Colonic mucosa (tissue), 4 donors: ENCODE data around the gene ABHD17A. TPM values are rescaled to one million over a fixed set of nuclear protein-coding genes. Genes with fewer than 3 reads are reported as not detected.
"Not testable (repeated sequence)": the region's sequence is repeated elsewhere in the genome, so short reads cannot be mapped to it uniquely, and the experiment has no call there.

Experiments used
- DNase-seq: peaks from one replicate; pipeline ENCODE4 v3.0.0-alpha.2; 2020
- H3K27ac ChIP-seq: fragments of 200-600 bp; one replicate; pipeline ENCODE4 v1.8.0; 2021
- H3K27me3 ChIP-seq: fragments of 200-600 bp; one replicate; pipeline ENCODE4 v1.8.0; 2021
- H3K36me3 ChIP-seq: fragments of 200-600 bp; one replicate; pipeline ENCODE4 v1.8.0; 2021
- H3K4me1 ChIP-seq: fragments of 200-600 bp; one replicate; pipeline ENCODE4 v1.8.0; 2021; ENCODE audit warnings: mild to moderate bottlenecking
- H3K4me3 ChIP-seq: fragments of 200-600 bp; one replicate; pipeline ENCODE4 v1.8.0; 2021
- H3K9ac ChIP-seq, 2 donors: one replicate each; pipeline ENCODE4 v1.7.0; 2013; ENCODE audit warnings: control low read depth in 2 of 2, low read depth in 2 of 2, low read length in 2 of 2
- H3K9me3 ChIP-seq: fragments of 200-600 bp; one replicate; pipeline ENCODE4 v1.8.0; 2021
- intact Hi-C: fragments of 100-400 bp; cut with DNase I; formaldehyde crosslinking; loops from one replicate; pipeline ENCODE4 v1.14.1; 2022
- total RNA-seq, 2 donors: library from RNA; stranded (reverse); fragmentation: NEBNext Ultra II Directional in 1 of 2; extraction: Animal tissue kit (Norgen Biotek cat#: 25700) in 1 of 2; gene quantifications; one replicate each; pipeline ENCODE4 v1.2.1, GENCODE V29; 2021
- TF ChIP-seq, protein P1 (sequence below): fragments of 200-600 bp; IDR thresholded peaks from one replicate; pipeline ENCODE4 v1.8.0; 2022; ENCODE audit warnings: antibody characterized with exemption, mild to moderate bottlenecking
- donor health status: healthy.
- donor health status: DM: no; HTN: no; CAD: no.
- donor health status: DM: no; HTN: no; CAD: no.

The ABHD17A gene
- total RNA-seq, result 10 to 100 TPM; 53.3 to 78.5 TPM

- H3K9me3 ChIP-seq, H3K36me3 ChIP-seq, H3K27me3 ChIP-seq, intact Hi-C loops: not testable (repeated sequence)
- peak within 1 kb of the TSS; percentile 82 for H3K27ac ChIP-seq
- H3K9ac ChIP-seq, result peak within 1 kb of the TSS; percentile 94 to 95
- peak within 1 kb of the TSS; percentile 95 for H3K4me3 ChIP-seq
- H3K4me1 ChIP-seq, result peaks cover 10% of the 10 kb centered on the region
- DNase-seq, result peak; percentile 96
Measured at GRCh38 chr19:1885398-1886119, at the start of gene ABHD17A. Gene ABHD17A, minus strand, starts transcription at chr19:1885496. Its CDS starts 3,930 bp downstream, at chr19:1881566.

DNA sequence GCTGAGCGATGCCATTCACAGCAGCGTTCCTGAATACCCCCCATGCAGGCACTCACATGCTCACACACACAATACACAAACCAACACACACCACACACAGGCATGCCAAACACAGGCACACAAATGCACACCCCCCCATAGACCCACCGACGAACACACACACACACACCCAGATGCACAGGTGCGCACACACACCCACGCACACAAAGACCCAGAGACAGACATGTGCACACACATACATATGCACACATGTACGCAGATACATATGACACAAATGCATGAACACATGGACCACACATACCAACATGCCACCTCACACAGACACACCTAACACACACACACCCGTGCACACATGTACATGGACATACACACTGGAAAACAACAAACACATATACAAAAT, 48.6 kb upstream of the ABHD17A start:
- Histone ChIP-seq H3K4me3 (no peak overlapping the region), H3K36me3 (no peaks in the 10 kb centered on the region), H3K4me1 (peaks cover 5% of the 10 kb centered on the region), H3K27ac (no peak overlapping the region), H3K27me3 (no peaks in the 10 kb centered on the region), H3K9ac (no peak overlapping the region), H3K9me3 (no peaks in the 10 kb centered on the region)
- intact Hi-C loops, result loop anchor here (10.0 kb wide), 2 partner anchors 81 to 141 kb away; partner anchors contain the start of gene BTBD2
- no peak for DNase-seq
- TF ChIP-seq, protein P1, sequence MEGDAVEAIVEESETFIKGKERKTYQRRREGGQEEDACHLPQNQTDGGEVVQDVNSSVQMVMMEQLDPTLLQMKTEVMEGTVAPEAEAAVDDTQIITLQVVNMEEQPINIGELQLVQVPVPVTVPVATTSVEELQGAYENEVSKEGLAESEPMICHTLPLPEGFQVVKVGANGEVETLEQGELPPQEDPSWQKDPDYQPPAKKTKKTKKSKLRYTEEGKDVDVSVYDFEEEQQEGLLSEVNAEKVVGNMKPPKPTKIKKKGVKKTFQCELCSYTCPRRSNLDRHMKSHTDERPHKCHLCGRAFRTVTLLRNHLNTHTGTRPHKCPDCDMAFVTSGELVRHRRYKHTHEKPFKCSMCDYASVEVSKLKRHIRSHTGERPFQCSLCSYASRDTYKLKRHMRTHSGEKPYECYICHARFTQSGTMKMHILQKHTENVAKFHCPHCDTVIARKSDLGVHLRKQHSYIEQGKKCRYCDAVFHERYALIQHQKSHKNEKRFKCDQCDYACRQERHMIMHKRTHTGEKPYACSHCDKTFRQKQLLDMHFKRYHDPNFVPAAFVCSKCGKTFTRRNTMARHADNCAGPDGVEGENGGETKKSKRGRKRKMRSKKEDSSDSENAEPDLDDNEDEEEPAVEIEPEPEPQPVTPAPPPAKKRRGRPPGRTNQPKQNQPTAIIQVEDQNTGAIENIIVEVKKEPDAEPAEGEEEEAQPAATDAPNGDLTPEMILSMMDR, result no peak

- Histone ChIP-seq H3K4me3 (no peak overlapping the region), H3K27me3 (no peaks in the 10 kb centered on the region), H3K9me3 (no peaks in the 10 kb centered on the region), H3K27ac (no peak overlapping the region), H3K36me3 (no peaks in the 10 kb centered on the region), H3K4me1 (peaks cover 5% of the 10 kb centered on the region), H3K9ac (no peak overlapping the region)
- DNase-seq, result no peak
- intact Hi-C loops, result loop anchor here (10.0 kb wide), 2 partner anchors 82 to 142 kb away; partner anchors contain the start of gene BTBD2
- TF ChIP-seq, protein P1, result no peak
Measured at GRCh38 chr19:1933244-1933643, 47.9 kb upstream of the ABHD17A start.

GRCh38 chr19:1932395-1932794, 47.1 kb upstream of the ABHD17A start:
- Histone ChIP-seq H3K4me3 (no peak overlapping the region), H3K36me3 (no peaks in the 10 kb centered on the region), H3K4me1 (peaks cover 5% of the 10 kb centered on the region), H3K27me3 (no peaks in the 10 kb centered on the region), H3K27ac (no peak overlapping the region), H3K9me3 (no peaks in the 10 kb centered on the region), H3K9ac (no peak overlapping the region)
- intact Hi-C loops, result loop anchor here (10.0 kb wide), 2 partner anchors 82 to 142 kb away; partner anchors contain the start of gene BTBD2
- TF ChIP-seq, protein P1, result no peak
- DNase-seq, result no peak

- intact Hi-C loops, result loop anchor here (10.0 kb wide), 2 partner anchors 83 to 143 kb away; partner anchors contain the start of gene BTBD2
- Histone ChIP-seq H3K4me3 (no peak overlapping the region), H3K27me3 (no peaks in the 10 kb centered on the region), H3K27ac (no peak overlapping the region), H3K9ac (no peak overlapping the region), H3K9me3 (no peaks in the 10 kb centered on the region), H3K36me3 (no peaks in the 10 kb centered on the region), H3K4me1 (peaks cover 5% of the 10 kb centered on the region)
- DNase-seq, result no peak
- TF ChIP-seq, protein P1, result no peak
Measured at GRCh38 chr19:1931445-1931844, 46.1 kb upstream of the ABHD17A start.
